Measurements from ENCODE around the gene ANTXRL. TPM values are rescaled to one million over a fixed set of nuclear protein-coding genes. Genes with fewer than 3 reads are reported as not detected.
"Not testable (repeated sequence)": the region's sequence is repeated elsewhere in the genome, so short reads cannot be mapped to it uniquely, and the experiment has no call there.

ANTXRL gene
- total RNA-seq, 1 experiment from 2014 or later, result not detected

- no peak overlapping the region for H2AFZ ChIP-seq (ENCODE audit: low read length)
- CTCF ChIA-PET, result no interaction called here
These were observed 11.9 kb downstream of the ANTXRL start for GRCh38 chr10:46298477-46299285.

GRCh38 chr10:46299286-46299535 lies 12.4 kb downstream of the ANTXRL start:
- Histone ChIP-seq H3K4me2 (ENCODE audit: low read length) (no peak overlapping the region), H3K4me3 (ENCODE audit: low read length) (no peak overlapping the region), H3K36me3 (ENCODE audit: low read depth, low read length) (no peaks in the 10 kb centered on the region), H3K9ac (ENCODE audit: low read length) (no peak overlapping the region), H2AFZ (ENCODE audit: low read length) (no peak overlapping the region), H4K20me1 (ENCODE audit: low read length) (no peaks in the 10 kb centered on the region), H3K79me2 (ENCODE audit: low read length) (no peaks in the 10 kb centered on the region), H3K9me2 (replicated peaks; ENCODE audit: low read length) (no peaks in the 10 kb centered on the region), H3K27ac (ENCODE audit: low read length) (no peak overlapping the region), H3F3A (ENCODE audit: low read length, unreplicated experiment) (no peaks in the 10 kb centered on the region), H3K9me3 (ENCODE audit: low read length) (no peaks in the 10 kb centered on the region), H3K4me1 (ENCODE audit: insufficient read depth, low read length) (no peaks in the 10 kb centered on the region), H3K27me3 (ENCODE audit: low read length) (no peaks in the 10 kb centered on the region)
- no peak for DNase-seq
- POLR2A ChIA-PET (ENCODE audit: unreplicated experiment), result no interaction called here
- TF ChIP-seq EZH2 (IDR thresholded peaks at IDR 0.05; ENCODE audit: low read length, unreplicated experiment) (no peak), EZH2phosphoT487 (IDR thresholded peaks at IDR 0.05; ENCODE audit: borderline replicate concordance, low read length) (no peak), CTCF (conservative IDR thresholded peaks at IDR 0.05; ENCODE audit: low read depth, low read length) (no peak)
- CTCF ChIA-PET, result no interaction called here
- no TSS peak for BruUV-seq (replicated peaks)
- intact Hi-C loops (cut with micrococcal nuclease), result no loop called here
- ATAC-seq, result no peak

More at GRCh38 chr10:46298477-46299285, 11.9 kb downstream of the ANTXRL start:
- no peak overlapping the region for H3K27ac ChIP-seq (ENCODE audit: low read length)
- BruUV-seq (replicated peaks), result no TSS peak
- H3K4me3 ChIP-seq (ENCODE audit: low read length), result no peak overlapping the region
- no peaks in the 10 kb centered on the region for H3K36me3 ChIP-seq (ENCODE audit: low read depth, low read length)
- H3K9me3 ChIP-seq (ENCODE audit: low read length), result no peaks in the 10 kb centered on the region
- no peaks in the 10 kb centered on the region for H3F3A ChIP-seq (ENCODE audit: low read length, unreplicated experiment)
- POLR2A ChIA-PET (ENCODE audit: unreplicated experiment), result no interaction called here
- intact Hi-C loops (cut with micrococcal nuclease), result no loop called here
- H3K4me1 ChIP-seq (ENCODE audit: insufficient read depth, low read length), result no peaks in the 10 kb centered on the region
- no peaks in the 10 kb centered on the region for H3K27me3 ChIP-seq (ENCODE audit: low read length)
- DNase-seq, result no peak
- H3K9me2 ChIP-seq (replicated peaks; ENCODE audit: low read length), result no peaks in the 10 kb centered on the region
- no peak overlapping the region for H3K9ac ChIP-seq (ENCODE audit: low read length)
- no peak for ATAC-seq
- no peak overlapping the region for H3K4me2 ChIP-seq (ENCODE audit: low read length)
- no peaks in the 10 kb centered on the region for H3K79me2 ChIP-seq (ENCODE audit: low read length)
- no peaks in the 10 kb centered on the region for H4K20me1 ChIP-seq (ENCODE audit: low read length)
- TF ChIP-seq EZH2 (IDR thresholded peaks at IDR 0.05; ENCODE audit: low read length, unreplicated experiment), result no peak
- no peak for TF ChIP-seq CTCF (conservative IDR thresholded peaks at IDR 0.05; ENCODE audit: low read depth, low read length)
- no peak for TF ChIP-seq EZH2phosphoT487 (IDR thresholded peaks at IDR 0.05; ENCODE audit: borderline replicate concordance, low read length)

- ChIA-PET CTCF (no interaction called here), POLR2A (ENCODE audit: unreplicated experiment) (no interaction called here)
- no TSS peak for BruUV-seq (replicated peaks)
- Histone ChIP-seq H4K20me1 (ENCODE audit: low read length) (no peaks in the 10 kb centered on the region), H3K9me2 (replicated peaks; ENCODE audit: low read length) (no peaks in the 10 kb centered on the region), H3F3A (ENCODE audit: low read length, unreplicated experiment) (no peaks in the 10 kb centered on the region), H3K79me2 (ENCODE audit: low read length) (no peaks in the 10 kb centered on the region), H3K36me3 (ENCODE audit: low read depth, low read length) (no peaks in the 10 kb centered on the region), H3K4me2 (ENCODE audit: low read length) (no peak overlapping the region), H3K4me1 (ENCODE audit: insufficient read depth, low read length) (no peaks in the 10 kb centered on the region), H3K27ac (ENCODE audit: low read length) (no peak overlapping the region), H3K9me3 (ENCODE audit: low read length) (no peaks in the 10 kb centered on the region), H3K9ac (ENCODE audit: low read length) (no peak overlapping the region), H3K27me3 (ENCODE audit: low read length) (no peaks in the 10 kb centered on the region), H3K4me3 (ENCODE audit: low read length) (no peak overlapping the region), H2AFZ (ENCODE audit: low read length) (no peak overlapping the region)
- ATAC-seq, result no peak; the same call in 1 of the 2 replicates
- TF ChIP-seq EZH2 (IDR thresholded peaks at IDR 0.05; ENCODE audit: low read length, unreplicated experiment) (no peak), EZH2phosphoT487 (IDR thresholded peaks at IDR 0.05; ENCODE audit: borderline replicate concordance, low read length) (no peak), CTCF (conservative IDR thresholded peaks at IDR 0.05; ENCODE audit: low read depth, low read length) (no peak)
- intact Hi-C loops (cut with micrococcal nuclease), result no loop called here
- no peak for DNase-seq
These were observed 13.0 kb downstream of the ANTXRL start for GRCh38 chr10:46299536-46300369.

- BruUV-seq (replicated peaks); H3K27me3 ChIP-seq (ENCODE audit: low read length); H3K79me2 ChIP-seq (ENCODE audit: low read length); H3K36me3 ChIP-seq (ENCODE audit: low read depth, low read length); H3K27ac ChIP-seq (ENCODE audit: low read length); H3K9me2 ChIP-seq (replicated peaks; ENCODE audit: low read length); H3K9ac ChIP-seq (ENCODE audit: low read length); H3K4me1 ChIP-seq (ENCODE audit: insufficient read depth, low read length); H3K9me3 ChIP-seq (ENCODE audit: low read length); POLR2A ChIA-PET (ENCODE audit: unreplicated experiment); ATAC-seq; DNase-seq; H3K4me2 ChIP-seq (ENCODE audit: low read length); intact Hi-C loops (cut with micrococcal nuclease); H3K4me3 ChIP-seq (ENCODE audit: low read length); H3F3A ChIP-seq (ENCODE audit: low read length, unreplicated experiment); H4K20me1 ChIP-seq (ENCODE audit: low read length); CTCF ChIA-PET; H2AFZ ChIP-seq (ENCODE audit: low read length): not testable (repeated sequence)
These were observed 13.5 kb downstream of the ANTXRL start for GRCh38 chr10:46300370-46300711.

All from PC-3 (cell line).